Muscle layer of duodenum (tissue), 2 donors: ENCODE measurements around the gene CCDC32.
A peak's percentile ranks its signal among the peaks of the same experiment; 100 is the strongest.
"Not testable (repeated sequence)": the region's sequence is repeated elsewhere in the genome, so short reads cannot be mapped to it uniquely, and the experiment has no call there.

Experiments
- H3K27ac ChIP-seq: one replicate; pipeline ENCODE4 v1.7.0; 2013; ENCODE audit warnings: mild to moderate bottlenecking, low read length
- H3K27me3 ChIP-seq: one replicate; pipeline ENCODE4 v1.7.0; 2013; ENCODE audit warnings: low read depth, mild to moderate bottlenecking, control low read depth, low read length
- H3K36me3 ChIP-seq, 2 donors: one replicate each; pipeline ENCODE4 v1.7.0; 2013; ENCODE audit warnings: low read length in 2 of 2, control low read depth in 1 of 2, mild to moderate bottlenecking in 1 of 2; ENCODE audit not compliant: insufficient read depth in 2 of 2, control insufficient read depth in 1 of 2
- H3K4me1 ChIP-seq, 2 donors: one replicate each; pipeline ENCODE4 v1.7.0; 2013; ENCODE audit warnings: low read length in 2 of 2, mild to moderate bottlenecking in 2 of 2, control low read depth in 1 of 2, moderate library complexity in 1 of 2; ENCODE audit not compliant: insufficient read depth in 2 of 2, control insufficient read depth in 1 of 2
- H3K4me3 ChIP-seq, 2 donors: one replicate each; pipeline ENCODE4 v1.7.0; 2013; ENCODE audit warnings: low read length in 2 of 2, low read depth in 1 of 2, mild to moderate bottlenecking in 1 of 2
- H3K9me3 ChIP-seq, 2 donors: one replicate each; pipeline ENCODE4 v1.7.0; 2013; ENCODE audit warnings: low read length in 2 of 2, control low read depth in 1 of 2, mild to moderate bottlenecking in 1 of 2; ENCODE audit not compliant: control insufficient read depth in 1 of 2
- donor health status: healthy.

The CCDC32 gene

GRCh38 chr15:40593165-40593564, 28.3 kb upstream of the CCDC32 start:
- peaks cover 0 to 3% of the 10 kb centered on the region in 2 donors for H3K36me3 ChIP-seq
- H3K4me3 ChIP-seq: no peak overlapping the region
- H3K27ac ChIP-seq: no peak overlapping the region

GRCh38 chr15:40591389-40591788, 26.5 kb upstream of the CCDC32 start:
- Histone ChIP-seq H3K9me3 (no peaks in the 10 kb centered on the region), H3K4me3 (no peak overlapping the region), H3K27ac (no peak overlapping the region), H3K27me3 (no peaks in the 10 kb centered on the region), H3K4me1 (peaks cover 0 to 7% of the 10 kb centered on the region in 2 donors), H3K36me3 (peaks cover 0 to 3% of the 10 kb centered on the region in 2 donors)

More at GRCh38 chr15:40593165-40593564, 28.3 kb upstream of the CCDC32 start:
- H3K4me1 ChIP-seq: peaks cover 0 to 7% of the 10 kb centered on the region in 2 donors
- no peaks in the 10 kb centered on the region for H3K9me3 ChIP-seq
- no peaks in the 10 kb centered on the region for H3K27me3 ChIP-seq

GRCh38 chr15:40590667-40591050, 25.8 kb upstream of the CCDC32 start:
- peaks cover 0 to 3% of the 10 kb centered on the region in 2 donors for H3K36me3 ChIP-seq
- no peak overlapping the region for H3K27ac ChIP-seq
- H3K4me1 ChIP-seq: peaks cover 0 to 7% of the 10 kb centered on the region in 2 donors
- H3K4me3 ChIP-seq: peak overlapping the region in 1 of 2 donors; percentile 35
- H3K27me3 ChIP-seq: no peaks in the 10 kb centered on the region
- no peaks in the 10 kb centered on the region for H3K9me3 ChIP-seq

- Histone ChIP-seq H3K9me3 (no peaks in the 10 kb centered on the region), H3K27me3 (no peaks in the 10 kb centered on the region), H3K4me3 (no peak overlapping the region), H3K4me1 (no peaks in the 10 kb centered on the region), H3K27ac (no peak overlapping the region), H3K36me3 (no peaks in the 10 kb centered on the region)
These were observed 19.3 kb upstream of the CCDC32 start for GRCh38 chr15:40584191-40584590.

GRCh38 chr15:40582726-40583246, 17.9 kb upstream of the CCDC32 start:
- Histone ChIP-seq H3K4me3 (peak overlapping the region; percentile 49 to 52), H3K27me3 (no peaks in the 10 kb centered on the region), H3K27ac (peak overlapping the region; percentile 16), H3K36me3 (no peaks in the 10 kb centered on the region), H3K9me3 (no peaks in the 10 kb centered on the region), H3K4me1 (no peaks in the 10 kb centered on the region)

DNA sequence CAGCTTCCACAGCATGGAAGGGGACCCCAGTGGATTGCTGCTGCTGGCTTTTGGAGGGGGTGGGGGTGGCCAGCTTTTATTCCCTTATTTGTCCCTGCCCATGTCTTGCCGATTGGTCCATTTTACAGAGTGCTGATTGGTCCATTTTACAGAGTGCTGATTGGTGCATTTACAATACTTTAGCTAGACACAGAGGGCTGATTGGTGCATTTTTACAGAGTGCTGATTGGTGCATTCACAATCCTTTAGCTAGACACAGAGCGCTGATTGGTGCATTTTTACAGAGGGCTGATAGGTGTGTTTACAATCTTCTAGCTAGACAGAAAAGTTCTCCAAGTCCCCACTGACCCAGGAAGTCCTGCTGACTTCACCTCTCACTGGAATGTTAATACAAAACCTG, 17.0 kb upstream of the CCDC32 start:
- not testable (repeated sequence) for H3K27me3 ChIP-seq, H3K27ac ChIP-seq, H3K4me3 ChIP-seq, H3K4me1 ChIP-seq, H3K9me3 ChIP-seq, H3K36me3 ChIP-seq

GRCh38 chr15:40578892-40579291, 14.1 kb upstream of the CCDC32 start:
- H3K4me1 ChIP-seq: no peaks in the 10 kb centered on the region
- peaks cover 4 to 5% of the 10 kb centered on the region in 2 donors for H3K36me3 ChIP-seq
- H3K9me3 ChIP-seq: no peaks in the 10 kb centered on the region
- H3K27me3 ChIP-seq: no peaks in the 10 kb centered on the region
- no peak overlapping the region for H3K4me3 ChIP-seq
- no peak overlapping the region for H3K27ac ChIP-seq

DNA sequence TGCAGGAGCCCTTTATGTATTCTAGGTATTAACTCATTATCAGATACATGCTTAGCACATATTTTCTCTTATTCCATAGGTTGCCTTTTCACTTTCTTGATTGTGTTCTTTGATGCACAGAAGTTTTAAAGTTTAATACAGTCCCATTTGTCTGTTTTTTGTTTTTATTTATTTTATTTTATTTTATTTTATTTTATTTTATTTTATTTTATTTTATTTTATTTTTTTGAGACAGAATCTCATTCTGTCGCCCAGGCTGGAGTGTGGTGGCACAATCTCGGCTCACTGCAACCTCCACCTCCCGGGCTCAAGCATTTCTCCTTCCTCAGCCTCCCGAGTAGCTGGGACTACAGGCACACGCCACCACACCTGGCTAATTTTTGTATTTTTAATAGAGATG, 12.1 kb upstream of the CCDC32 start:
- H3K4me1 ChIP-seq, H3K27me3 ChIP-seq, H3K4me3 ChIP-seq, H3K27ac ChIP-seq, H3K9me3 ChIP-seq: not testable (repeated sequence)
- H3K36me3 ChIP-seq: peaks cover 12 to 22% of the 10 kb centered on the region in 2 donors

GRCh38 chr15:40575113-40575512, 10.3 kb upstream of the CCDC32 start:
- Histone ChIP-seq H3K4me3 (no peak overlapping the region), H3K27ac (no peak overlapping the region), H3K27me3 (no peaks in the 10 kb centered on the region), H3K9me3 (no peaks in the 10 kb centered on the region), H3K4me1 (peaks cover 6 to 10% of the 10 kb centered on the region in 2 donors), H3K36me3 (peaks cover 17 to 28% of the 10 kb centered on the region in 2 donors)

- Histone ChIP-seq H3K9me3 (no peaks in the 10 kb centered on the region), H3K27me3 (no peaks in the 10 kb centered on the region), H3K27ac (peak within 1 kb of the TSS; percentile 76), H3K4me1 (peaks cover 11 to 18% of the 10 kb centered on the region in 2 donors), H3K4me3 (peak within 1 kb of the TSS; percentile 70 to 99), H3K36me3 (peaks cover 17 to 31% of the 10 kb centered on the region in 2 donors)
These were observed 4.5 kb upstream of the CCDC32 start, which contains the start of gene RPUSD2 for GRCh38 chr15:40569129-40569953. RPUSD2 (plus strand) TSS chr15:40569299; CDS start chr15:40569338, 39 bp downstream.

DNA sequence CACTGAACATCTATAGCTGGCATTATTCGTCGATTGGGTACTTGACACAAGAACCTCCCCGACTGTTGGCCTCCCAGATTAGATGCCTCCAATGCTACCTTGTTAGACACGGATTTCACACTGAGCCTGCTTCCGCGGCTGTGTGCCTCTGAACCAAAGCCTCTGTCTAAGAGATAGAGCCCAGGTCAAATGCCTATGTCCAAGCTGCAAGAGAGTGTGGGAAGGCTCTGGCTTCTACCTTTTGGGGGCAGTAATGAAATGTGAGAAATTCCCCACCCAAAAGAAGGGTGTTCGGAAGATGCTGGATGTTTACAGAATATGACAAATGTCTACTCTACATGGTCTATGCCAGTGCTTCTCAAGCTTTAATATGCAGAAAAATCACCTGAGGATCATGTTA, 2.3 kb upstream of the CCDC32 start:
- Histone ChIP-seq H3K4me1 (peaks cover 11 to 29% of the 10 kb centered on the region in 2 donors), H3K9me3 (no peaks in the 10 kb centered on the region), H3K4me3 (no peak overlapping the region), H3K36me3 (peaks cover 5 to 12% of the 10 kb centered on the region in 2 donors), H3K27me3 (no peaks in the 10 kb centered on the region), H3K27ac (no peak overlapping the region)
